Measurements from ENCODE around the gene TRPM3. TPM values are rescaled to one million over a fixed set of nuclear protein-coding genes. Genes with fewer than 3 reads are reported as not detected.

Gene TRPM3
- total RNA-seq, 2 experiments from 2014 or later = not detected

DNA sequence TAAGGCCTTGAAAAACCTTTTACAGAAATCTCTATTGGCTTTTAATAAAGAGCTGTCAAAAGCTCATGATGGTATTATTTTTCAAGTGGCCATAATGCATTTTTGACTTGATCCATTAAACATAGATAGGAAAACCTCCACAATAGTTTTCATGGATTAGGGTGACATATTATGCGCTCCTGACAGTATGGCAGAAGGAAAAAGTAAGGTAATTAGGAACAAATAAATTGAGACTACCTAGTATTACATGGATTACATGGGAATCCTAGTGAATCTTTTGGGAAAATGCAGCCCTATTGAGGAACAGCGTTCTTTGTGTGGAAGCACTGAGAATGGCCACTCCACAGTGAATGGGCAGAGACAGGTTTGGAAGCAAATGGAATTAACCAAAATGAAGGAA is 171.2 kb downstream of the TRPM3 start:
- H3K36me3 Mint-ChIP-seq (ENCODE audit: low read depth) = no peaks in the 10 kb centered on the region
- intact Hi-C loops (cut with DNase I, micrococcal nuclease) = no loop called here
- H3K4me1 ChIP-seq (ENCODE audit: insufficient read depth, low read length) = no peaks in the 10 kb centered on the region
- TF ChIP-seq, protein P1, sequence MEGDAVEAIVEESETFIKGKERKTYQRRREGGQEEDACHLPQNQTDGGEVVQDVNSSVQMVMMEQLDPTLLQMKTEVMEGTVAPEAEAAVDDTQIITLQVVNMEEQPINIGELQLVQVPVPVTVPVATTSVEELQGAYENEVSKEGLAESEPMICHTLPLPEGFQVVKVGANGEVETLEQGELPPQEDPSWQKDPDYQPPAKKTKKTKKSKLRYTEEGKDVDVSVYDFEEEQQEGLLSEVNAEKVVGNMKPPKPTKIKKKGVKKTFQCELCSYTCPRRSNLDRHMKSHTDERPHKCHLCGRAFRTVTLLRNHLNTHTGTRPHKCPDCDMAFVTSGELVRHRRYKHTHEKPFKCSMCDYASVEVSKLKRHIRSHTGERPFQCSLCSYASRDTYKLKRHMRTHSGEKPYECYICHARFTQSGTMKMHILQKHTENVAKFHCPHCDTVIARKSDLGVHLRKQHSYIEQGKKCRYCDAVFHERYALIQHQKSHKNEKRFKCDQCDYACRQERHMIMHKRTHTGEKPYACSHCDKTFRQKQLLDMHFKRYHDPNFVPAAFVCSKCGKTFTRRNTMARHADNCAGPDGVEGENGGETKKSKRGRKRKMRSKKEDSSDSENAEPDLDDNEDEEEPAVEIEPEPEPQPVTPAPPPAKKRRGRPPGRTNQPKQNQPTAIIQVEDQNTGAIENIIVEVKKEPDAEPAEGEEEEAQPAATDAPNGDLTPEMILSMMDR (IDR thresholded peaks at IDR 0.05) = no peak
- H3K36me3 ChIP-seq (ENCODE audit: insufficient read depth, low read length) = no peaks in the 10 kb centered on the region
- ChIA-PET CTCF (no interaction called here), POLR2A (no interaction called here)
- peaks cover 0 to 6% of the 10 kb centered on the region in 2 experiments for H3K27me3 ChIP-seq (ENCODE audit: control insufficient read depth in 1 of 2, insufficient read depth in 2 of 2, low read length in 2 of 2)
- no peak overlapping the region for H3K27ac ChIP-seq (ENCODE audit: low read depth in 1 of 2, low read length in 2 of 2)
- no peaks in the 10 kb centered on the region for H3K9me3 ChIP-seq (ENCODE audit: control insufficient read depth in 1 of 2, insufficient read depth in 1 of 2, low read length in 2 of 2)
- no peak overlapping the region for H3K4me3 ChIP-seq (ENCODE audit: low read length)
- DNase-seq (no peak), ATAC-seq (ENCODE audit: poor library complexity) (no peak)
- no peaks in the 10 kb centered on the region for H3K9me3 Mint-ChIP-seq
- no peak overlapping the region for H3K27ac Mint-ChIP-seq
- H3K4me3 Mint-ChIP-seq = no peak overlapping the region
- H3K4me1 Mint-ChIP-seq (ENCODE audit: low read depth) = no peaks in the 10 kb centered on the region
- no peaks in the 10 kb centered on the region for H3K27me3 Mint-ChIP-seq

DNA sequence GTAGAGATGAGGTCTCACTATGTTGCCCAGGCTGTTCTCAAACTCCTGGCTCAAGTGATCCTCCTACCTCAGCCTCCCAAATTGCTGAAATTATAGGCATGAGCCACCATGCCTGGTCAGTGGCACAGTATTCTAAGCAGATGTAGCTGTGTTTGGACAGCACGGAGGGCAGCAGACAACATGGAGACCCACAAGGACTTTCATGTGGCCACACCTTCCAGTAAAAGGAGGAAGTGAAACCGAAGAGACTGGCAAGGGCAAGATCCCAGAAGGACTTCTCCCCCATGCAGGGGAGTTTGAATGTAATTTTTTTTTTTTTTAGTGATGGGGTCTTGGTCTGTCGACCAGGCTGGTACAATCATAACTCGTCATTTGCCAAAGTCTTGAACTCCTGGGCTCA is 172.2 kb downstream of the TRPM3 start:
- Histone ChIP-seq H3K4me3 (ENCODE audit: low read length) (no peak overlapping the region), H3K27ac (ENCODE audit: low read depth in 1 of 2, low read length in 2 of 2) (no peak overlapping the region), H3K4me1 (ENCODE audit: insufficient read depth, low read length) (no peaks in the 10 kb centered on the region), H3K36me3 (ENCODE audit: insufficient read depth, low read length) (no peaks in the 10 kb centered on the region), H3K9me3 (ENCODE audit: control insufficient read depth in 1 of 2, insufficient read depth in 1 of 2, low read length in 2 of 2) (no peaks in the 10 kb centered on the region), H3K27me3 (ENCODE audit: control insufficient read depth in 1 of 2, insufficient read depth in 2 of 2, low read length in 2 of 2) (peaks cover 0 to 6% of the 10 kb centered on the region in 2 experiments)
- POLR2A ChIA-PET = no interaction called here
- no peak overlapping the region for H3K27ac Mint-ChIP-seq
- H3K9me3 Mint-ChIP-seq = no peaks in the 10 kb centered on the region
- no peaks in the 10 kb centered on the region for H3K36me3 Mint-ChIP-seq (ENCODE audit: low read depth)
- CTCF ChIA-PET = no interaction called here
- intact Hi-C loops (cut with DNase I, micrococcal nuclease) = no loop called here
- no peak for DNase-seq
- no peaks in the 10 kb centered on the region for H3K27me3 Mint-ChIP-seq
- TF ChIP-seq, protein P1 (IDR thresholded peaks at IDR 0.05) = no peak
- no peak overlapping the region for H3K4me3 Mint-ChIP-seq
- no peak for ATAC-seq (ENCODE audit: poor library complexity)
- no peaks in the 10 kb centered on the region for H3K4me1 Mint-ChIP-seq (ENCODE audit: low read depth)

DNA sequence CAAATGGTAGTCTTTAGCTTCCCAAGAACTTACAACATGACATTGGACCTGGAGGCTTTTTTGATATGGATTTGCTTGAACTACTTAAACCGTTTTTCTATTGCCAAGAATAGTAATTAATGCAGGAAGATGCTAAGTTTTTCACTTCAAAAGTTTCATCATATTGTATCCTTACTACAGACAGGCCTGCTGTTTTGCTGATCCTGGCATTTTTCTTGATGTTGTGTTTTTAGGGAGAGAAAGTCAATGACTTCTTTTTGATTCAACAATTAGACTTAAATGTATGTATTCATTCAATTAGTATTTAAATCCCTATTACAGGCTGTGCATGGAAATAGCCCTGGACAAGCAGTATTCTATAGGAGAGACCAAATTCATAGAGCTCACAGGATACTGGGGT is 172.7 kb downstream of the TRPM3 start:
- DNase-seq (no peak), ATAC-seq (ENCODE audit: poor library complexity) (no peak)
- no peaks in the 10 kb centered on the region for H3K4me1 ChIP-seq (ENCODE audit: insufficient read depth, low read length)
- peaks cover 0 to 6% of the 10 kb centered on the region in 2 experiments for H3K27me3 ChIP-seq (ENCODE audit: control insufficient read depth in 1 of 2, insufficient read depth in 2 of 2, low read length in 2 of 2)
- Mint-ChIP-seq H3K27me3 (no peaks in the 10 kb centered on the region), H3K4me3 (no peak overlapping the region), H3K36me3 (ENCODE audit: low read depth) (no peaks in the 10 kb centered on the region), H3K27ac (no peak overlapping the region), H3K9me3 (no peaks in the 10 kb centered on the region), H3K4me1 (ENCODE audit: low read depth) (no peaks in the 10 kb centered on the region)
- CTCF ChIA-PET = no interaction called here
- POLR2A ChIA-PET = no interaction called here
- H3K9me3 ChIP-seq (ENCODE audit: control insufficient read depth in 1 of 2, insufficient read depth in 1 of 2, low read length in 2 of 2) = peaks cover 0 to 1% of the 10 kb centered on the region in 2 experiments
- intact Hi-C loops (cut with DNase I, micrococcal nuclease) = no loop called here
- no peak overlapping the region for H3K4me3 ChIP-seq (ENCODE audit: low read length)
- TF ChIP-seq, protein P1 (IDR thresholded peaks at IDR 0.05) = no peak
- no peaks in the 10 kb centered on the region for H3K36me3 ChIP-seq (ENCODE audit: insufficient read depth, low read length)
- H3K27ac ChIP-seq (ENCODE audit: low read depth in 1 of 2, low read length in 2 of 2) = no peak overlapping the region

Measured in CD4-positive, alpha-beta T cell (primary cell).